ENCODE results near the gene AZGP1.
"Not testable (repeated sequence)": the region's sequence is repeated elsewhere in the genome, so short reads cannot be mapped to it uniquely, and the experiment has no call there.

GRCh38 chr7:99935009-99935408 lies 40.8 kb downstream of the AZGP1 start:
- not testable (repeated sequence) for TF ChIP-seq FOXM1 (IDR thresholded peaks at IDR 0.05; ENCODE audit: borderline replicate concordance); TARDBP (IDR thresholded peaks at IDR 0.05); SP1 (IDR thresholded peaks at IDR 0.05); ZNF384 (IDR thresholded peaks at IDR 0.05); FOXK2 (IDR thresholded peaks at IDR 0.05); ELF4 (IDR thresholded peaks at IDR 0.05); NFRKB (IDR thresholded peaks at IDR 0.05); SUZ12 (IDR thresholded peaks at IDR 0.05); FOXA1 (IDR thresholded peaks at IDR 0.05); BHLHE40 (IDR thresholded peaks at IDR 0.05; ENCODE audit: borderline replicate concordance); L3MBTL2 (conservative IDR thresholded peaks at IDR 0.05); ARNT (IDR thresholded peaks at IDR 0.05)
- TF ChIP-seq, protein P1, sequence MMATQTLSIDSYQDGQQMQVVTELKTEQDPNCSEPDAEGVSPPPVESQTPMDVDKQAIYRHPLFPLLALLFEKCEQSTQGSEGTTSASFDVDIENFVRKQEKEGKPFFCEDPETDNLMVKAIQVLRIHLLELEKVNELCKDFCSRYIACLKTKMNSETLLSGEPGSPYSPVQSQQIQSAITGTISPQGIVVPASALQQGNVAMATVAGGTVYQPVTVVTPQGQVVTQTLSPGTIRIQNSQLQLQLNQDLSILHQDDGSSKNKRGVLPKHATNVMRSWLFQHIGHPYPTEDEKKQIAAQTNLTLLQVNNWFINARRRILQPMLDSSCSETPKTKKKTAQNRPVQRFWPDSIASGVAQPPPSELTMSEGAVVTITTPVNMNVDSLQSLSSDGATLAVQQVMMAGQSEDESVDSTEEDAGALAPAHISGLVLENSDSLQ (IDR thresholded peaks at IDR 0.05), result not testable (repeated sequence)
